Measurements from ENCODE around the gene CYP27A1.

The CYP27A1 gene

DNA sequence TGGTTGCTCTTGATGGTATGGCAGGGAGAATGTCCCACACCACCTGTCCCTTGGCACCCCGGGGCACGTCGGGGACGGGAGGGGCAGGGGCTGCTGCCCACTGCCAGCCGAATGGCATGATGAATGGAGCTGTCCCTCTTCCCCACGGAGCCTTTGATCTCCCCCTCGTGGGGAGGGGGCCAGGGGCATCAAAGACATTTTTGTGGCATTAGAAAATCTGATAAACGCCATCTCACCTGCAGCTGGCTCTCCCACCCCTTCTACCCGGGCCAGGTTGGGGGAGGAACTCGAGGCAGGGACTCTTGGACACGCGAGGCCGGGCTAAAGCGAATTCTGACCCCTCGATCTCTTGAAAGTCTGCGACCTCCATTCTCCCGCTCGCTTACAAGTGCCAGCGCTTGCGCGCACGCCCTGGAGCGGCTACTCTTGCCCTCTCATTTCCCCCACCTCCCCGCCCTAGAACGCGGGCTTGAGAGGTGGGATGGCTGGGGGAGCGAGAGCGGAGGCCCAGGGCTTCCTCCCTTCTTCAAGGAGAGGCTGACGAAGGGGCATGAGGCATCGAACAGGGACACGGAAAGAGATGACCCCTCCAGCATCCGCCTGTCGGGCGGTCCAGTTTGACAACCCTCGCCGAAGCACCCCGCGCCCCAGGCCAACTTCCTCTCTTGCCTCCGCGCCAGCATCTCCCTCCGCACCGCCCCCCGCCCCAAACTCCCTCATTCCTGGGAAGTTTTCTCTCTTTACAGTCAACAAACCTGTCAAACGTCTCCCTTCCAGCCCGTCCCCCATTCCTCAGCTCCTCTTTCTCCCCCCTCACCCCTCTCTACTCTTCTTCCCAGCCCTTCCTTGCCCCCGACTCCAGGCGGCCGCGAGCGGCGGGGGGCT, 77.0 kb downstream of the CYP27A1 start:
- DNase-seq (ENCODE audit: low read depth in 2 of 2): no peak

DNA sequence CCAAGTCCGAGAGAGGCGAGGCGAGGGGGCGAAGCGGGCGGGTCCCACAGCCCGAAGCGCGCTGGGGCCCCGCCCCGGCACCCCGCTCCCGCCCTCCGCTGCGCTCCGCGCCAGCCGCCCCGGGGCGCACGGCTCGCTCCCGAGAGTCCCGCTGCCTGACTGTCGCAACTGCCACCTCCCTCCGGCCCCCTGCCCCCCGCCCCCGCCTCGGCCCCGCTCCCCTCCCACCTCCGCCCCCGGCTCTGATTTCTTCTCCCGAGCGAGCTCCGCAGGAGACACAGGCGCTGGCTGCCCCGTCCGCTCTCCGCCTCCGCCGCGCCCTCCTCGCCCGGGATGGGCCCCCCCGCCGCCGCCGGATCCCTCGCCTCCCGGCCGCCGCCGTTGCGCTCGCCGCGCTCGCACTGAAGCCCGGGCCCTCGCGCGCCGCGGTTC, 77.6 kb downstream of the CYP27A1 start, which contains the start of gene WNT6:
Gene WNT6 (plus strand): TSS at position 250 of the 432 bp plus-strand sequence. CDS start 233 bp downstream, outside the sequence.
- DNase-seq (ENCODE audit: low read depth in 2 of 2): no peak

- no peak for DNase-seq (ENCODE audit: low read depth in 2 of 2)
Measured at GRCh38 chr2:218859988-218860831, 78.3 kb downstream of the CYP27A1 start.

DNA sequence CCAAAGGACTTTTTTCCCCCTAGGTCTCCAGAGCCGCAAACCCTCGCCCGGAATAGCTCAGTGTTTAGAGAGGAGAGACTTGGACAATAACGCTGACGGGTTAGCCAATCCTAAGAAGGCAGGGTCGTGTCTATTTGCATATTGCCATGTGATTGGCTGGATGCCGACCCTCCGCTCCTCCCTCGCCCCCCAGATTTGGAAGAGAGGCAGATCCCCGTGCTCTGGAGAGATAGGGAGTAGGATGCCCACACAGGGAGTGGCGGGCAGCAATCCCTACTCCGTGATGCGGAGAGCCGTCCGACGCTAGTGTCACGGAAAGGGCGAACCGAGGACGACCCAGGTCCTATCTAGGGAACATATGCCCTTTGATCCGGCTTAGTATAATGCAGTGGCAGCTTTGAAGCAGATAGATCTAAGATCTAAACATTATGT, 79.0 kb downstream of the CYP27A1 start:
- DNase-seq (ENCODE audit: low read depth in 2 of 2): peak; percentile 47 to 51

- no peak for DNase-seq (ENCODE audit: low read depth in 2 of 2)
Measured at GRCh38 chr2:218861645-218862318, 79.8 kb downstream of the CYP27A1 start.

DNA sequence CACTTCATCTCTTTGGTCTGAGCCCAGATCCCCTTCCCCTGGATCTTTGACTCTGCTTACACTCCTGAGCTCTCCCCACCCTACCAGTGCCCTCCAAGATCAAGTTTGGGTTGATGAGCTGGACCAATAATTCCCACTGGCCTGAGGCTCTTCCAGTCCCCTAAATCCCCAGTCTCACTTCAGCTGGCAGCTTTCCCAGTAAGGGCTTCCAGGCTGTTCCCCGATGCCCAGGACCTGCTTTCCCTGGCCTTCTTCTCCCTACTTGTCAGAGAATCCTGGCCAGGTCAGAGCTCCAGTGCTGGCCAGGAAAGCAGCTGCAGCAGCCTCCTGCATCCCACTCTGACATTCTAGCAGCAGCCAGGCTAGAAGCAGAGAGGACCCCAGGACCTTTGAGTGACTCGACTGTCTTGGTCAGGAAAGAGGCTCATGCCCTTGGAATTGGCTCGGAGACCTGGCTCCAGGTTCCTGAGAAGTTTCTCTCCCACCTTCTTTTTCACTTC, 81.1 kb downstream of the CYP27A1 start:
- DNase-seq (ENCODE audit: low read depth in 2 of 2): no peak
